ENCODE data around the gene ACBD3.

DNA sequence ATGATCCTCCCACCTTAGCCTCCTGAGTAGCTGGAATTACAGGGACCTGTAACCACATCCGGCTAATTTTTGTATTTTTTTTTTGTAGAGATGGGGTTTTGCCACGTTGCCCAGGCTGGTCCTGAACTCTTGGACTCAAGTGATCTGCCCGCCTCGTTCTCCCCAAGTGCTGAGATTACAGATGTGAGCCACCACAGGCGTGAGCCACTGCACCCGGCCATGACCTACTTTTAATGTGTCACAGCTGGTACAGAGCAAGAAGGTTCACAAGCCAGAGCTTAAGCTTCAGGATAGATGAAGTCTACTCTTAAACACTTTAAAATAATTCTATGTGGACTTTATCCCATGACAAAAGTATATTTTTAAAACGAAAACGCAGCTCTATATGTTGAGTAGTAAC is 23.6 kb downstream of the ACBD3 start:
- TF ChIP-seq, protein P1, sequence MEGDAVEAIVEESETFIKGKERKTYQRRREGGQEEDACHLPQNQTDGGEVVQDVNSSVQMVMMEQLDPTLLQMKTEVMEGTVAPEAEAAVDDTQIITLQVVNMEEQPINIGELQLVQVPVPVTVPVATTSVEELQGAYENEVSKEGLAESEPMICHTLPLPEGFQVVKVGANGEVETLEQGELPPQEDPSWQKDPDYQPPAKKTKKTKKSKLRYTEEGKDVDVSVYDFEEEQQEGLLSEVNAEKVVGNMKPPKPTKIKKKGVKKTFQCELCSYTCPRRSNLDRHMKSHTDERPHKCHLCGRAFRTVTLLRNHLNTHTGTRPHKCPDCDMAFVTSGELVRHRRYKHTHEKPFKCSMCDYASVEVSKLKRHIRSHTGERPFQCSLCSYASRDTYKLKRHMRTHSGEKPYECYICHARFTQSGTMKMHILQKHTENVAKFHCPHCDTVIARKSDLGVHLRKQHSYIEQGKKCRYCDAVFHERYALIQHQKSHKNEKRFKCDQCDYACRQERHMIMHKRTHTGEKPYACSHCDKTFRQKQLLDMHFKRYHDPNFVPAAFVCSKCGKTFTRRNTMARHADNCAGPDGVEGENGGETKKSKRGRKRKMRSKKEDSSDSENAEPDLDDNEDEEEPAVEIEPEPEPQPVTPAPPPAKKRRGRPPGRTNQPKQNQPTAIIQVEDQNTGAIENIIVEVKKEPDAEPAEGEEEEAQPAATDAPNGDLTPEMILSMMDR (IDR thresholded peaks at IDR 0.05), result no peak
- TF ChIP-seq POLR2A (IDR thresholded peaks at IDR 0.05), result no peak

Measured in esophagus squamous epithelium (tissue), 4 donors.